Measurements from ENCODE around the gene NKX6-2.
"Not testable (repeated sequence)": the region's sequence is repeated elsewhere in the genome, so short reads cannot be mapped to it uniquely, and the experiment has no call there.

NKX6-2 gene

GRCh38 chr10:132802694-132803320 lies 16.9 kb upstream of the NKX6-2 start:
- no peak for TF ChIP-seq CTCF (conservative IDR thresholded peaks at IDR 0.05; ENCODE audit: low read length)
- no peak for DNase-seq (ENCODE audit: low read depth)
- H3K4me3 ChIP-seq (ENCODE audit: low read length): no peak overlapping the region

- TF ChIP-seq CTCF (conservative IDR thresholded peaks at IDR 0.05; ENCODE audit: low read length): no peak
- no peak for DNase-seq (ENCODE audit: low read depth)
- no peak overlapping the region for H3K4me3 ChIP-seq (ENCODE audit: low read length)
Observed at GRCh38 chr10:132802048-132802447, 16.1 kb upstream of the NKX6-2 start.

- TF ChIP-seq CTCF (conservative IDR thresholded peaks at IDR 0.05; ENCODE audit: low read length): no peak
- DNase-seq (ENCODE audit: low read depth): no peak
- H3K4me3 ChIP-seq (ENCODE audit: low read length): no peak overlapping the region
Observed at GRCh38 chr10:132799865-132800264, 13.9 kb upstream of the NKX6-2 start.

GRCh38 chr10:132798876-132799275 lies 12.9 kb upstream of the NKX6-2 start:
- DNase-seq (ENCODE audit: low read depth): no peak
- no peak overlapping the region for H3K4me3 ChIP-seq (ENCODE audit: low read length)
- no peak for TF ChIP-seq CTCF (conservative IDR thresholded peaks at IDR 0.05; ENCODE audit: low read length)

GRCh38 chr10:132798403-132798802 lies 12.5 kb upstream of the NKX6-2 start:
- no peak for DNase-seq (ENCODE audit: low read depth)
- H3K4me3 ChIP-seq (ENCODE audit: low read length): no peak overlapping the region
- no peak for TF ChIP-seq CTCF (conservative IDR thresholded peaks at IDR 0.05; ENCODE audit: low read length)

- DNase-seq (ENCODE audit: low read depth); H3K4me3 ChIP-seq (ENCODE audit: low read length): not testable (repeated sequence)
Observed at GRCh38 chr10:132797986-132798385, 12.0 kb upstream of the NKX6-2 start.

GRCh38 chr10:132796846-132797245 lies 10.9 kb upstream of the NKX6-2 start:
- H3K4me3 ChIP-seq (ENCODE audit: low read length): no peak overlapping the region
- TF ChIP-seq CTCF (conservative IDR thresholded peaks at IDR 0.05; ENCODE audit: low read length): no peak
- no peak for DNase-seq (ENCODE audit: low read depth)

All from AG10803 (cell line).